SJSA1 (cell line): ENCODE measurements around the gene CTNNB1. TPM values are rescaled to one million over a fixed set of nuclear protein-coding genes. Genes with fewer than 3 reads are reported as not detected.

Experiments
- DNase-seq, 2 experiments: peaks; one replicate each; pipeline ENCODE4 v3.0.0-alpha.2; 2015 to 2020; ENCODE audit warnings: low spot score in 2 of 2, low read depth in 1 of 2
- H3K27ac ChIP-seq: fragments of 250-450 bp; sonication (Bioruptor Pico); 2 replicates; pipeline ENCODE4 v1.5.1; 2020; ENCODE audit warnings: mild to moderate bottlenecking, moderate library complexity
- H3K27me3 ChIP-seq: fragments of 250-450 bp; sonication (Bioruptor Pico); replicated peaks from 2 replicates; pipeline ENCODE4 v1.5.1; 2020; ENCODE audit warnings: mild to moderate bottlenecking, moderate library complexity
- H3K36me3 ChIP-seq: fragments of 250-450 bp; sonication (Bioruptor Pico); 2 replicates; pipeline ENCODE4 v1.5.1; 2020; ENCODE audit warnings: mild to moderate bottlenecking
- H3K4me1 ChIP-seq: fragments of 250-450 bp; sonication (Bioruptor Pico); replicated peaks from 2 replicates; pipeline ENCODE4 v1.6.1; 2021; ENCODE audit warnings: mild to moderate bottlenecking
- H3K4me3 ChIP-seq: fragments of 250-450 bp; sonication (Bioruptor Pico); 2 replicates; pipeline ENCODE4 v1.5.1; 2020; ENCODE audit warnings: mild to moderate bottlenecking
- H3K9me3 ChIP-seq: fragments of 250-450 bp; sonication (Bioruptor Pico); replicated peaks from 2 replicates; pipeline ENCODE4 v1.5.1; 2020; ENCODE audit warnings: mild to moderate bottlenecking
- total RNA-seq: library from RNA; depleted of rRNA; stranded (reverse); fragments of >200 nt; shearing (Covaris generic); gene quantifications from 2 replicates; pipeline ENCODE4 v1.2.3, GENCODE V29; 2014

The CTNNB1 gene
- total RNA-seq, 1 experiment from 2014 or later: 574 TPM

- Histone ChIP-seq H3K4me3 (no peak overlapping the region), H3K36me3 (no peaks in the 10 kb centered on the region), H3K27ac (no peak overlapping the region), H3K4me1 (peaks cover 7% of the 10 kb centered on the region; the same call in 1 of the 2 replicates), H3K9me3 (no peaks in the 10 kb centered on the region), H3K27me3 (no peaks in the 10 kb centered on the region)
- DNase-seq: no peak
Observed at GRCh38 chr3:41176596-41176995, 22.7 kb upstream of the CTNNB1 start.

- no peaks in the 10 kb centered on the region for H3K9me3 ChIP-seq
- H3K4me3 ChIP-seq: no peak overlapping the region
- H3K4me1 ChIP-seq: peaks cover 7% of the 10 kb centered on the region; the same call in 1 of the 2 replicates
- H3K27ac ChIP-seq: no peak overlapping the region
- no peak for DNase-seq
- H3K36me3 ChIP-seq: no peaks in the 10 kb centered on the region
- no peaks in the 10 kb centered on the region for H3K27me3 ChIP-seq
Observed at GRCh38 chr3:41178576-41178975, 20.7 kb upstream of the CTNNB1 start.

GRCh38 chr3:41180396-41180795, 18.9 kb upstream of the CTNNB1 start:
- DNase-seq: no peak
- Histone ChIP-seq H3K27me3 (no peaks in the 10 kb centered on the region), H3K9me3 (no peaks in the 10 kb centered on the region), H3K36me3 (no peaks in the 10 kb centered on the region), H3K4me1 (peaks cover 7% of the 10 kb centered on the region; the same call in 1 of the 2 replicates), H3K4me3 (no peak overlapping the region), H3K27ac (no peak overlapping the region)

- no peaks in the 10 kb centered on the region for H3K9me3 ChIP-seq
- H3K4me1 ChIP-seq: no peaks in the 10 kb centered on the region
- no peaks in the 10 kb centered on the region for H3K36me3 ChIP-seq
- DNase-seq: no peak
- H3K4me3 ChIP-seq: no peak overlapping the region
- no peak overlapping the region for H3K27ac ChIP-seq
- no peaks in the 10 kb centered on the region for H3K27me3 ChIP-seq
Observed at GRCh38 chr3:41182504-41183059, 16.7 kb upstream of the CTNNB1 start.

- H3K36me3 ChIP-seq: no peaks in the 10 kb centered on the region
- no peaks in the 10 kb centered on the region for H3K4me1 ChIP-seq
- no peaks in the 10 kb centered on the region for H3K27me3 ChIP-seq
- no peaks in the 10 kb centered on the region for H3K9me3 ChIP-seq
- no peak overlapping the region for H3K27ac ChIP-seq
- DNase-seq: no peak
- no peak overlapping the region for H3K4me3 ChIP-seq
Observed at GRCh38 chr3:41184394-41184793, 14.9 kb upstream of the CTNNB1 start.

- H3K36me3 ChIP-seq: no peaks in the 10 kb centered on the region
- no peak overlapping the region for H3K27ac ChIP-seq
- no peak overlapping the region for H3K4me3 ChIP-seq
- H3K9me3 ChIP-seq: no peaks in the 10 kb centered on the region
- no peaks in the 10 kb centered on the region for H3K27me3 ChIP-seq
- no peak for DNase-seq
- no peaks in the 10 kb centered on the region for H3K4me1 ChIP-seq
Observed at GRCh38 chr3:41186297-41186696, 13.0 kb upstream of the CTNNB1 start.

- Histone ChIP-seq H3K27ac (no peak overlapping the region), H3K36me3 (no peaks in the 10 kb centered on the region), H3K4me3 (no peak overlapping the region), H3K4me1 (no peaks in the 10 kb centered on the region), H3K27me3 (no peaks in the 10 kb centered on the region), H3K9me3 (no peaks in the 10 kb centered on the region)
- DNase-seq: no peak
Observed at GRCh38 chr3:41188306-41188705, 11.0 kb upstream of the CTNNB1 start.

- Histone ChIP-seq H3K36me3 (no peaks in the 10 kb centered on the region), H3K9me3 (no peaks in the 10 kb centered on the region), H3K27me3 (peaks cover 3% of the 10 kb centered on the region; the same call in 1 of the 2 replicates), H3K4me1 (no peaks in the 10 kb centered on the region), H3K27ac (no peak overlapping the region), H3K4me3 (no peak overlapping the region)
- no peak for DNase-seq
Observed at GRCh38 chr3:41190509-41191284, 8.6 kb upstream of the CTNNB1 start.

GRCh38 chr3:41192885-41193284, 6.4 kb upstream of the CTNNB1 start:
- Histone ChIP-seq H3K27me3 (peaks cover 3% of the 10 kb centered on the region; the same call in 1 of the 2 replicates), H3K4me1 (no peaks in the 10 kb centered on the region), H3K4me3 (no peak overlapping the region), H3K9me3 (no peaks in the 10 kb centered on the region), H3K27ac (no peak overlapping the region), H3K36me3 (no peaks in the 10 kb centered on the region)
- DNase-seq: no peak

- Histone ChIP-seq H3K4me1 (peaks cover 6% of the 10 kb centered on the region), H3K36me3 (peaks cover 3% of the 10 kb centered on the region; the same call in 1 of the 2 replicates), H3K27ac (no peak overlapping the region), H3K27me3 (peaks cover 3% of the 10 kb centered on the region; the same call in 1 of the 2 replicates), H3K4me3 (no peak overlapping the region), H3K9me3 (no peaks in the 10 kb centered on the region)
- no peak for DNase-seq
Observed at GRCh38 chr3:41193794-41194539, 5.3 kb upstream of the CTNNB1 start.

GRCh38 chr3:41194701-41195100, 4.6 kb upstream of the CTNNB1 start:
- no peak for DNase-seq

GRCh38 chr3:41195946-41196345, 3.4 kb upstream of the CTNNB1 start:
- peaks cover 3% of the 10 kb centered on the region; the same call in 1 of the 2 replicates for H3K27me3 ChIP-seq
- H3K4me1 ChIP-seq: peaks cover 8% of the 10 kb centered on the region
- H3K4me3 ChIP-seq: no peak overlapping the region
- no peak for DNase-seq
- H3K27ac ChIP-seq: no peak overlapping the region
- peaks cover 13% of the 10 kb centered on the region for H3K36me3 ChIP-seq
- no peaks in the 10 kb centered on the region for H3K9me3 ChIP-seq

More at GRCh38 chr3:41194701-41195100, 4.6 kb upstream of the CTNNB1 start:
- H3K4me3 ChIP-seq: no peak overlapping the region
- H3K36me3 ChIP-seq: peaks cover 10% of the 10 kb centered on the region
- no peaks in the 10 kb centered on the region for H3K9me3 ChIP-seq
- peaks cover 7% of the 10 kb centered on the region for H3K4me1 ChIP-seq
- H3K27me3 ChIP-seq: peaks cover 3% of the 10 kb centered on the region; the same call in 1 of the 2 replicates
- no peak overlapping the region for H3K27ac ChIP-seq

- Histone ChIP-seq H3K9me3 (no peaks in the 10 kb centered on the region), H3K4me1 (peaks cover 16% of the 10 kb centered on the region), H3K27ac (no peak overlapping the region), H3K4me3 (no peak overlapping the region), H3K27me3 (peaks cover 3% of the 10 kb centered on the region; the same call in 1 of the 2 replicates), H3K36me3 (peaks cover 13% of the 10 kb centered on the region)
- no peak for DNase-seq
Observed at GRCh38 chr3:41196499-41197410, 2.5 kb upstream of the CTNNB1 start.
